ENCODE data around the gene POLE. TPM values are rescaled to one million over a fixed set of nuclear protein-coding genes. Genes with fewer than 3 reads are reported as not detected.

Gene POLE
- total RNA-seq, 2 donors from 2014 or later = 34.5 to 96.1 TPM

DNA sequence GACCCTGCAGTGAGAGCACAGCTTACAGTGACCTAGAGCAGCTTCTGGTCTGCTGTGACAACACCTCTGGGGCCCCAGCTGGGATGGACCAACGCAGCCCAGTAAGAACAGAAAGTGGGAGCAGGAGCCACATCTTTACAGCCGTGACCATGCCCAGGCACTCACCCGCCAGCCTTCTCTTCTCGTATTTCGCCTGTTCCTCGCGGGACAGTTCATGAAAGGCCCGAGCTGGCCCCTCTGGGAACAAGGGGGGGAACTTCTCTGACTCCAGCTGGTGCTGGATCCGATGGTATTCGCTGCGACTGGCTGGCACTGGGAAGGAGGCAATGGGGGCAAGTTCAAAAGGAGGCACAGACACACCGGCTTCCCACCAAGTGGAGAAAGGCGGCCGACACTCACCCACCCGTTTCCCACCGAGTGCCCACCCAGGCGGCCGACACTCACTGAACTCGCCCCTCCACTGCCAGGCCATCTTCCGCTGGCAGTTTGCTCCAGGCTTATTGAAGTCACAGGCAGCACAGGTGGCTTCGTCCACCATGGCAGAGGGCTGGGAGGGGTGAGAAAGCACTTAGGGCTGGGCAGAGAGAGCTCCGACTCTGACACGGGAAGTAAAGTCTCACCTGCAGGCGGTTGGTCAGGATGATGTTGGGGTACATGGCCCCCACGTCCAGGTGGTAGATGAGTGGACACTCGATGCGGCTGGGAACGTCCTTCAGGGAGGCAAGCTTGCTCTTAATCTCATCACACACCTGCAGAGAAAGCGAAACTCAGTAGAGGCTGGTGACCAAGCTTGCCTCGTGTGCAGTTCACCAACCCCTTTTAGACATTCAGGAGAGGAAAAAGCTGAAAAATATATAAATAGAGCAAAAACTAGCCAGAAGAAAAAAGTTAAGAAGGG, 18.7 kb downstream of the POLE start:
- no peak for DNase-seq
- H3K27me3 ChIP-seq = no peaks in the 10 kb centered on the region
- no peak overlapping the region for H3K4me3 ChIP-seq
- H3K36me3 ChIP-seq = peaks cover 4% of the 10 kb centered on the region
- H3K9ac ChIP-seq (ENCODE audit: low read depth in 2 of 2, low read length in 2 of 2) = no peak overlapping the region
- no peaks in the 10 kb centered on the region for H3K9me3 ChIP-seq
- intact Hi-C loops (cut with DNase I) = no loop called here
- H3K27ac ChIP-seq = no peak overlapping the region
- TF ChIP-seq, protein P1, sequence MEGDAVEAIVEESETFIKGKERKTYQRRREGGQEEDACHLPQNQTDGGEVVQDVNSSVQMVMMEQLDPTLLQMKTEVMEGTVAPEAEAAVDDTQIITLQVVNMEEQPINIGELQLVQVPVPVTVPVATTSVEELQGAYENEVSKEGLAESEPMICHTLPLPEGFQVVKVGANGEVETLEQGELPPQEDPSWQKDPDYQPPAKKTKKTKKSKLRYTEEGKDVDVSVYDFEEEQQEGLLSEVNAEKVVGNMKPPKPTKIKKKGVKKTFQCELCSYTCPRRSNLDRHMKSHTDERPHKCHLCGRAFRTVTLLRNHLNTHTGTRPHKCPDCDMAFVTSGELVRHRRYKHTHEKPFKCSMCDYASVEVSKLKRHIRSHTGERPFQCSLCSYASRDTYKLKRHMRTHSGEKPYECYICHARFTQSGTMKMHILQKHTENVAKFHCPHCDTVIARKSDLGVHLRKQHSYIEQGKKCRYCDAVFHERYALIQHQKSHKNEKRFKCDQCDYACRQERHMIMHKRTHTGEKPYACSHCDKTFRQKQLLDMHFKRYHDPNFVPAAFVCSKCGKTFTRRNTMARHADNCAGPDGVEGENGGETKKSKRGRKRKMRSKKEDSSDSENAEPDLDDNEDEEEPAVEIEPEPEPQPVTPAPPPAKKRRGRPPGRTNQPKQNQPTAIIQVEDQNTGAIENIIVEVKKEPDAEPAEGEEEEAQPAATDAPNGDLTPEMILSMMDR (IDR thresholded peaks at IDR 0.05) = no peak
- no peaks in the 10 kb centered on the region for H3K4me1 ChIP-seq

DNA sequence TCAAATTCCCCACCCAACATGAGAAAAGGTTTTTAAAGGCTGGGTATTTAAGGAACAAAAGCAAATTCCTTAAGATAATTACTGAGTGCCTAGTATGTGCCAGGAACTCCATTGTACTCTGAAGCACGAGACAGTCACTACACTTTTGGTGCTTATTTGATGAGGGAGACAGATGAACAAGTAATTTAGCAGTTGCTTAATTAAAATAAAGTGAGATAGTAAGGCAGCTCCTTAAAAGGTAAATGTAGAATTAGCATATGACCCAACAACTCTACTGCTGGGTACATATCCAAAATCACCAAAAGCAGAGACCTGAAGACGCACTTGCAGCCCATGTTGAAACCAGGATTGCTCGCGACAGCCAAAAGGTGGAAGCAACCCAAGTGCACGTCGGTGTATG, 21.3 kb downstream of the POLE start:
- peaks cover 4% of the 10 kb centered on the region for H3K36me3 ChIP-seq
- H3K27me3 ChIP-seq = no peaks in the 10 kb centered on the region
- H3K9me3 ChIP-seq = no peaks in the 10 kb centered on the region

DNA sequence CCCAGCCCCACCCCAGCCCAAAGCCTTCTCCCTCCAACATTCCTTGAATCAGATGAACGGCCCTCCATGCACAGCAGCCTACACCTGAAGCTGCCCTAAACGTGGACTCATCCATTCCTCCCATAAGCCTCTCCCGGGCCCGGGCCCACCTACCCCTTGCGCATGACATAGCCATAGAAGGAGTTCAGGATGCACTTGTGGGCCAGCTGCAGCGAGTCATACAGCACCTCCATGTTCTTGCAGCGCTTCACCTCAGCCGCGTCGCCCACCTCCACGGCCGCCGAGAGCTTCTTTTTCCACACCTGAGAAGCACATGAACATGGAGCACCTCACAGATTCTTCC, 22.0 kb downstream of the POLE start:
- DNase-seq = no peak
- TF ChIP-seq, protein P1 (IDR thresholded peaks at IDR 0.05) = no peak
- H3K36me3 ChIP-seq = peaks cover 4% of the 10 kb centered on the region
- H3K27me3 ChIP-seq = no peaks in the 10 kb centered on the region
- H3K4me3 ChIP-seq = no peak overlapping the region
- H3K27ac ChIP-seq = no peak overlapping the region
- H3K9me3 ChIP-seq = no peaks in the 10 kb centered on the region
- no peaks in the 10 kb centered on the region for H3K4me1 ChIP-seq
- H3K9ac ChIP-seq (ENCODE audit: low read depth in 2 of 2, low read length in 2 of 2) = no peak overlapping the region
- intact Hi-C loops (cut with DNase I) = no loop called here

More for the DNA sequence above, 21.3 kb downstream of the POLE start:
- intact Hi-C loops (cut with DNase I) = no loop called here
- TF ChIP-seq, protein P1 (IDR thresholded peaks at IDR 0.05) = no peak
- H3K4me1 ChIP-seq = no peaks in the 10 kb centered on the region
- no peak overlapping the region for H3K27ac ChIP-seq
- H3K4me3 ChIP-seq = no peak overlapping the region
- no peak for DNase-seq
- H3K9ac ChIP-seq (ENCODE audit: low read depth in 2 of 2, low read length in 2 of 2) = no peak overlapping the region

DNA sequence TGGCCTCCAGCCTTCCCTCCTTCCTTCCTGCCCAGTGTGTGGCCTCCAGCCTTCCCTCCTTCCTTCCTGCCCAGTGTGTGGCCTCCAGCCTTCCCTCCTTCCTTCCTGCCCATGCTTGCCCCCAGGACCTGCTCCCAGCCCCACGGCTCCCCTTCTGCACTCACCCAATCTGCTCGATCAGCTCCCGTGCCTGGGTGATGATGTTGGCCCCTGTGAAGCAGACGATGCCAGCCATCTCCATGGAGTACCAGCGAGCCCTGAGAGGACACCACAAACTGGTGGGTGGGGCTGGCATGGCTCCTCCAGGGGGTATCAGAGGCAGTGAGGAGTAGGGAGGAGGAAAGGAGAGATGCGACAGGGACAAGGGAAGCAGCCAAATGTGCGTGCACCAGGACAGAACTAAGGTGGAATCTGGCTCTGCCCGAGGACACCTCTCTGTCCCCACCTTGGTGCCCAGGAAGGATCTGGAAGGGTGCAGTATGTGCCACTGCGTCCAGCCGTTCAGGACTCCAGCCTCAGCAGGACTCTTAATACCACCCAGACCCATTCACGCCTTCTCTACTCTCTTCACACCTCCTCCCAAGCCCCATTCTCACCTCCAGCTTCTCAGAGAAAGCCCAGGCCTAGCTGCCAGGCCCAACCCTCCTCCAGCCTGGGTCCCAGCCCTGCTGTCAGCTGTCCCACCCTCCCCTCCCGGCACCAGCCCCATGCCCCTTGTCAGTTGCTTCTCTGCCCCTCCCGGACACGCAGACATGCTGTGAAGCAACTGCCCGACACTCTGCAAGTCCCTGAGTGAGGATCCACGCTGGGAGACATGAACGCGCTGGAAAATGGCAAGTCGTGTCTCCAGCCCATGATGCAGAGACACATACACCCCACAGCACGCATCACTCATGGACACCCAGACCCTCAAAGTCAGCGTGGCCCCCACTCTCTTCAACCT, 22.7 kb downstream of the POLE start:
- H3K36me3 ChIP-seq = peaks cover 4% of the 10 kb centered on the region
- H3K9ac ChIP-seq (ENCODE audit: low read depth in 2 of 2, low read length in 2 of 2) = no peak overlapping the region

More for the DNA sequence above, 22.7 kb downstream of the POLE start:
- Histone ChIP-seq H3K4me1 (no peaks in the 10 kb centered on the region), H3K27me3 (no peaks in the 10 kb centered on the region), H3K27ac (no peak overlapping the region), H3K4me3 (no peak overlapping the region), H3K9me3 (no peaks in the 10 kb centered on the region)
- intact Hi-C loops (cut with DNase I) = no loop called here
- DNase-seq = no peak
- TF ChIP-seq, protein P1 (IDR thresholded peaks at IDR 0.05) = no peak

Measured in colonic mucosa (tissue), 4 donors.